PFSK-1 (cell line): Measurements from ENCODE around the gene RPS8.
A peak's percentile ranks its signal among the peaks of the same experiment; 100 is the strongest.

Source experiments
- FOXP2 ChIP-seq: optimal IDR thresholded peaks from 2 replicates; pipeline ENCODE3; 2011; ENCODE audit warnings: borderline replicate concordance, control low read depth, inconsistent platforms; ENCODE audit not compliant: insufficient read depth; ENCODE audit errors: extremely low read length, extremely low read depth
- POLR2AphosphoS5 ChIP-seq: IDR thresholded peaks from 2 replicates; pipeline ENCODE4 v1.6.1; 2012; ENCODE audit warnings: low read depth, mild to moderate bottlenecking, control low read depth, low read length, moderate library complexity
- REST ChIP-seq, 2 experiments: IDR thresholded peaks; 2 replicates each; pipeline versions ENCODE4 v1.6.1 to v1.8.0; 2011 to 2012; ENCODE audit warnings: low read depth in 2 of 2, low read length in 2 of 2, control low read depth in 1 of 2, inconsistent platforms in 1 of 2, mild to moderate bottlenecking in 1 of 2, moderate library complexity in 1 of 2; ENCODE audit not compliant: insufficient read depth in 1 of 2
- SIN3A ChIP-seq: IDR thresholded peaks from 2 replicates; pipeline ENCODE4 v1.6.1; 2012; ENCODE audit warnings: mild to moderate bottlenecking, low read length, moderate library complexity, borderline replicate concordance; ENCODE audit not compliant: insufficient read depth
- TAF1 ChIP-seq: IDR thresholded peaks from 2 replicates; pipeline ENCODE4 v1.6.1; 2012; ENCODE audit warnings: low read length, control low read depth, borderline replicate concordance; ENCODE audit not compliant: insufficient read depth

The RPS8 gene

GRCh38 chr1:44799770-44800584 lies 24.6 kb downstream of the RPS8 start, which contains the start of gene PLK3:
TSS of gene PLK3 (plus strand) at chr1:44800377. CDS start at chr1:44800464, 87 bp downstream.
- peak; percentile 43; the same call in 1 of the 2 replicates for TF ChIP-seq TAF1
- TF ChIP-seq FOXP2, result no peak
- TF ChIP-seq POLR2AphosphoS5, result peak; percentile 83

GRCh38 chr1:44801491-44802305 lies 26.4 kb downstream of the RPS8 start:
- TF ChIP-seq SIN3A (no peak), REST (IDR thresholded peaks at IDR 0.05; ENCODE audit: insufficient read depth in 1 of 2, low read depth in 2 of 2, low read length in 2 of 2) (no peak), POLR2AphosphoS5 (no peak), TAF1 (no peak), FOXP2 (no peak)

GRCh38 chr1:44802306-44803061 lies 27.1 kb downstream of the RPS8 start:
- TF ChIP-seq POLR2AphosphoS5 (no peak), SIN3A (peak; percentile 39; the same call in 1 of the 2 replicates), FOXP2 (no peak)

- TF ChIP-seq FOXP2 (no peak), SIN3A (no peak), POLR2AphosphoS5 (no peak), TAF1 (no peak), REST (IDR thresholded peaks at IDR 0.05; ENCODE audit: insufficient read depth in 1 of 2, low read depth in 2 of 2, low read length in 2 of 2) (no peak)
Measured at GRCh38 chr1:44803062-44803311, 27.6 kb downstream of the RPS8 start.

- TF ChIP-seq TAF1 (no peak), POLR2AphosphoS5 (no peak), FOXP2 (no peak), REST (IDR thresholded peaks at IDR 0.05; ENCODE audit: insufficient read depth in 1 of 2, low read depth in 2 of 2, low read length in 2 of 2) (no peak), SIN3A (no peak)
Measured at GRCh38 chr1:44803312-44804095, 28.2 kb downstream of the RPS8 start.
